Prostate gland (tissue), 2 donors: ENCODE results near the gene NCAN. TPM values are rescaled to one million over a fixed set of nuclear protein-coding genes. Genes with fewer than 3 reads are reported as not detected.

Experiments
- DNase-seq: peaks from one replicate; pipeline ENCODE4 v3.0.0-alpha.2; 2019; ENCODE audit warnings: low spot score
- H3K27ac ChIP-seq, 2 donors: fragments of 200-600 bp; sonication (generic); 2 replicates each; pipeline ENCODE4 v1.5.1; 2017 to 2019
- H3K27me3 ChIP-seq: fragments of 200-600 bp; sonication (generic); replicated peaks from 2 replicates; pipeline ENCODE4 v1.5.1; 2019; ENCODE audit not compliant: insufficient read depth
- H3K36me3 ChIP-seq, 2 donors: fragments of 200-600 bp; sonication (generic); 1 replicate in 1 of 2; 2 replicates in 1 of 2; pipeline versions ENCODE4 v1.5.1 to v1.8.1; 2017 to 2019
- H3K4me1 ChIP-seq: fragments of 200-600 bp; sonication (generic); replicated peaks from 2 replicates; pipeline ENCODE4 v1.5.1; 2019
- H3K4me3 ChIP-seq, 2 donors: fragments of 200-600 bp; sonication (generic); 2 replicates each; pipeline ENCODE4 v1.5.1; 2017 to 2019
- H3K9me3 ChIP-seq: fragments of 200-600 bp; sonication (generic); 2 replicates; pipeline ENCODE4 v1.5.1; 2017
- CTCF ChIP-seq, 4 experiments: fragments of 200-600 bp in 2 of 4; fragments of 450-650 bp in 2 of 4; sonication (generic) in 2 of 4; IDR thresholded peaks; 1 replicate in 3 of 4; 2 replicates in 1 of 4; pipeline ENCODE4 v1.5.1; 2016 to 2019; ENCODE audit warnings: antibody characterized with exemption in 4 of 4, mild to moderate bottlenecking in 2 of 4, moderate library complexity in 2 of 4
- POLR2A ChIP-seq: fragments of 450-650 bp; IDR thresholded peaks from one replicate; pipeline ENCODE4 v1.6.1; 2016; ENCODE audit warnings: antibody characterized with exemption, mild to moderate bottlenecking
- POLR2AphosphoS5 ChIP-seq: sonication (generic); formaldehyde crosslinking; IDR thresholded peaks from one replicate; pipeline ENCODE4 v1.6.1; 2017; ENCODE audit warnings: antibody characterized with exemption
- WGBS: methylation state at CpG from one replicate; pipeline ENCODE4 v1.1.5; 2018; 5-methylcytosine and 5-hydroxymethylcytosine counted together
- intact Hi-C: fragments of 100-400 bp; cut with DNase I; formaldehyde crosslinking; loops from one replicate; pipeline ENCODE4 v1.14.2; 2022
- total RNA-seq, 2 donors: library from RNA; depleted of rRNA; stranded (reverse); fragments of >200 nt; gene quantifications; one replicate each; pipeline ENCODE4 v1.1.0, GENCODE V29; 2016

The NCAN gene
- total RNA-seq, 2 donors from 2014 or later, result 1.2 TPM; not detected in 1

- Histone ChIP-seq H3K27me3 (no peaks in the 10 kb centered on the region), H3K9me3 (no peaks in the 10 kb centered on the region), H3K27ac (no peak overlapping the region), H3K4me1 (no peaks in the 10 kb centered on the region), H3K4me3 (no peak overlapping the region), H3K36me3 (peaks cover 3 to 8% of the 10 kb centered on the region in 2 donors)
- intact Hi-C loops, result no loop called here
- 89% methylated on average over 7 of the region's 7 CpGs for WGBS
- no peak for DNase-seq
- no peak for TF ChIP-seq CTCF (IDR thresholded peaks at IDR 0.05)
- TF ChIP-seq POLR2AphosphoS5, result no peak
Measured at GRCh38 chr19:19278315-19278714, 66.6 kb downstream of the NCAN start.

- Histone ChIP-seq H3K4me1 (no peaks in the 10 kb centered on the region), H3K9me3 (no peaks in the 10 kb centered on the region), H3K27ac (no peak overlapping the region), H3K36me3 (peaks cover 3 to 8% of the 10 kb centered on the region in 2 donors), H3K4me3 (no peak overlapping the region), H3K27me3 (no peaks in the 10 kb centered on the region)
- TF ChIP-seq POLR2A, result no peak
- no peak for TF ChIP-seq CTCF (IDR thresholded peaks at IDR 0.05)
- no peak for TF ChIP-seq POLR2AphosphoS5
- WGBS, result 87% methylated on average over 18 of the region's 19 CpGs
- no peak for DNase-seq
- intact Hi-C loops, result no loop called here
Measured at GRCh38 chr19:19279062-19279612, 67.4 kb downstream of the NCAN start.

- 97% methylated on average over 14 of the region's 16 CpGs for WGBS
- TF ChIP-seq POLR2A (no peak), POLR2AphosphoS5 (no peak), CTCF (IDR thresholded peaks at IDR 0.05) (no peak)
- Histone ChIP-seq H3K27me3 (no peaks in the 10 kb centered on the region), H3K4me3 (no peak overlapping the region), H3K4me1 (no peaks in the 10 kb centered on the region), H3K36me3 (peaks cover 3 to 8% of the 10 kb centered on the region in 2 donors), H3K9me3 (no peaks in the 10 kb centered on the region), H3K27ac (no peak overlapping the region)
- no peak for DNase-seq
- intact Hi-C loops, result no loop called here
Measured at GRCh38 chr19:19279853-19280252, 68.1 kb downstream of the NCAN start.

GRCh38 chr19:19280561-19280960, 68.8 kb downstream of the NCAN start:
- Histone ChIP-seq H3K36me3 (peaks cover 3 to 8% of the 10 kb centered on the region in 2 donors), H3K9me3 (no peaks in the 10 kb centered on the region), H3K4me3 (no peak overlapping the region), H3K4me1 (no peaks in the 10 kb centered on the region), H3K27ac (no peak overlapping the region), H3K27me3 (no peaks in the 10 kb centered on the region)
- 80% methylated on average over 16 of the region's 16 CpGs for WGBS
- DNase-seq, result no peak
- intact Hi-C loops, result no loop called here
- no peak for TF ChIP-seq POLR2A
- TF ChIP-seq POLR2AphosphoS5, result no peak
- TF ChIP-seq CTCF (IDR thresholded peaks at IDR 0.05), result no peak

GRCh38 chr19:19285686-19286085, 73.9 kb downstream of the NCAN start:
- Histone ChIP-seq H3K4me3 (no peak overlapping the region), H3K9me3 (no peaks in the 10 kb centered on the region), H3K36me3 (peaks cover 0 to 3% of the 10 kb centered on the region in 2 donors), H3K27ac (no peak overlapping the region), H3K4me1 (no peaks in the 10 kb centered on the region), H3K27me3 (no peaks in the 10 kb centered on the region)
- 94% methylated on average over 10 of the region's 10 CpGs for WGBS
- TF ChIP-seq CTCF (IDR thresholded peaks at IDR 0.05) (no peak), POLR2A (no peak), POLR2AphosphoS5 (no peak)
- intact Hi-C loops, result no loop called here
- no peak for DNase-seq
